Measurements from ENCODE around the gene AOPEP.
"Not testable (repeated sequence)": the region's sequence is repeated elsewhere in the genome, so short reads cannot be mapped to it uniquely, and the experiment has no call there.

AOPEP gene

GRCh38 chr9:94950579-94951323 lies 224.3 kb downstream of the AOPEP start:
- DNase-seq (ENCODE audit: low spot score): no peak
- in situ Hi-C loops (cut with MboI; ENCODE audit: low pct_unique_long_range_greater_than_20kb, low sequenced_read_pairs, unreplicated experiment): no loop called here
- no peak for TF ChIP-seq CTCF (IDR thresholded peaks at IDR 0.05; ENCODE audit: extremely low read depth, insufficient read depth, missing control alignments)

GRCh38 chr9:94951324-94952135 lies 225.0 kb downstream of the AOPEP start:
- no peak for DNase-seq (ENCODE audit: low spot score)
- in situ Hi-C loops (cut with MboI; ENCODE audit: low pct_unique_long_range_greater_than_20kb, low sequenced_read_pairs, unreplicated experiment): no loop called here
- no peak for TF ChIP-seq CTCF (IDR thresholded peaks at IDR 0.05; ENCODE audit: extremely low read depth, insufficient read depth, missing control alignments)

- in situ Hi-C loops (cut with MboI; ENCODE audit: low pct_unique_long_range_greater_than_20kb, low sequenced_read_pairs, unreplicated experiment): no loop called here
- DNase-seq (ENCODE audit: low spot score): peak; percentile 33
- TF ChIP-seq CTCF (IDR thresholded peaks at IDR 0.05; ENCODE audit: extremely low read depth, insufficient read depth, missing control alignments): no peak
These were observed 226.3 kb downstream of the AOPEP start for GRCh38 chr9:94952565-94953373.

GRCh38 chr9:94956731-94957130 lies 230.2 kb downstream of the AOPEP start:
- in situ Hi-C loops (cut with MboI; ENCODE audit: low pct_unique_long_range_greater_than_20kb, low sequenced_read_pairs, unreplicated experiment): no loop called here
- TF ChIP-seq CTCF (IDR thresholded peaks at IDR 0.05; ENCODE audit: extremely low read depth, insufficient read depth, missing control alignments): no peak
- no peak for DNase-seq (ENCODE audit: low spot score)

GRCh38 chr9:94960964-94961363 lies 234.5 kb downstream of the AOPEP start:
- no peak for DNase-seq (ENCODE audit: low spot score)
- in situ Hi-C loops (cut with MboI; ENCODE audit: low pct_unique_long_range_greater_than_20kb, low sequenced_read_pairs, unreplicated experiment): no loop called here
- TF ChIP-seq CTCF (IDR thresholded peaks at IDR 0.05; ENCODE audit: extremely low read depth, insufficient read depth, missing control alignments): no peak

- TF ChIP-seq CTCF (IDR thresholded peaks at IDR 0.05; ENCODE audit: extremely low read depth, insufficient read depth, missing control alignments): no peak
- in situ Hi-C loops (cut with MboI; ENCODE audit: low pct_unique_long_range_greater_than_20kb, low sequenced_read_pairs, unreplicated experiment): no loop called here
- DNase-seq (ENCODE audit: low spot score): no peak
These were observed 235.4 kb downstream of the AOPEP start for GRCh38 chr9:94961870-94962269.

GRCh38 chr9:94965631-94966030 lies 239.1 kb downstream of the AOPEP start:
- in situ Hi-C loops (cut with MboI; ENCODE audit: low pct_unique_long_range_greater_than_20kb, low sequenced_read_pairs, unreplicated experiment); DNase-seq (ENCODE audit: low spot score): not testable (repeated sequence)

- in situ Hi-C loops (cut with MboI; ENCODE audit: low pct_unique_long_range_greater_than_20kb, low sequenced_read_pairs, unreplicated experiment); DNase-seq (ENCODE audit: low spot score): not testable (repeated sequence)
These were observed 239.5 kb downstream of the AOPEP start for GRCh38 chr9:94966046-94966445.

Measured in GM13977 (cell line).